ENCODE measurements around the gene LHX4. TPM values are rescaled to one million over a fixed set of nuclear protein-coding genes. Genes with fewer than 3 reads are reported as not detected.

Gene LHX4
- total RNA-seq, 1 donor from 2014 or later, result not detected

DNA sequence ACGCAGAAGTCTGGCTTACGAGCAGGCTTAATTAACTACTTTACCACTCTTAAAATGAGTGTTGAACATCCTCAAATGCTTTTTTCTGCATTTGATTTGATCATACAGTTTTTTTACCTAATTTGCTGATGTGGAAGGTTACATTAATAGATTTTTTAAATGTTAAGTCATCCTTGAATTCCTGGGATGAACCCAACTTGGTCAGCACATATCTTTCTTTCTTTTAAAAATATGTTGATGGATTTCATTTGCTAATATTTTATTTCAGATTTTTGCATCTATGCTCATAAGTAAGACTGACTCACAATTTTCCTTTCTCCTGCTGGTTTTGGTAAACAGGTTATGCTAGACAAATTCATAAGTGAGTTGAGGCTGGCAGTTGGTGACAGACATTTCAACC, 82.9 kb downstream of the LHX4 start:
- DNase-seq (ENCODE audit: low read depth), result no peak
- H3K4me3 ChIP-seq (ENCODE audit: low read depth, low read length), result no peak overlapping the region
- TF ChIP-seq, protein P1, sequence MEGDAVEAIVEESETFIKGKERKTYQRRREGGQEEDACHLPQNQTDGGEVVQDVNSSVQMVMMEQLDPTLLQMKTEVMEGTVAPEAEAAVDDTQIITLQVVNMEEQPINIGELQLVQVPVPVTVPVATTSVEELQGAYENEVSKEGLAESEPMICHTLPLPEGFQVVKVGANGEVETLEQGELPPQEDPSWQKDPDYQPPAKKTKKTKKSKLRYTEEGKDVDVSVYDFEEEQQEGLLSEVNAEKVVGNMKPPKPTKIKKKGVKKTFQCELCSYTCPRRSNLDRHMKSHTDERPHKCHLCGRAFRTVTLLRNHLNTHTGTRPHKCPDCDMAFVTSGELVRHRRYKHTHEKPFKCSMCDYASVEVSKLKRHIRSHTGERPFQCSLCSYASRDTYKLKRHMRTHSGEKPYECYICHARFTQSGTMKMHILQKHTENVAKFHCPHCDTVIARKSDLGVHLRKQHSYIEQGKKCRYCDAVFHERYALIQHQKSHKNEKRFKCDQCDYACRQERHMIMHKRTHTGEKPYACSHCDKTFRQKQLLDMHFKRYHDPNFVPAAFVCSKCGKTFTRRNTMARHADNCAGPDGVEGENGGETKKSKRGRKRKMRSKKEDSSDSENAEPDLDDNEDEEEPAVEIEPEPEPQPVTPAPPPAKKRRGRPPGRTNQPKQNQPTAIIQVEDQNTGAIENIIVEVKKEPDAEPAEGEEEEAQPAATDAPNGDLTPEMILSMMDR (conservative IDR thresholded peaks at IDR 0.05; ENCODE audit: low read depth, low read length), result no peak

DNA sequence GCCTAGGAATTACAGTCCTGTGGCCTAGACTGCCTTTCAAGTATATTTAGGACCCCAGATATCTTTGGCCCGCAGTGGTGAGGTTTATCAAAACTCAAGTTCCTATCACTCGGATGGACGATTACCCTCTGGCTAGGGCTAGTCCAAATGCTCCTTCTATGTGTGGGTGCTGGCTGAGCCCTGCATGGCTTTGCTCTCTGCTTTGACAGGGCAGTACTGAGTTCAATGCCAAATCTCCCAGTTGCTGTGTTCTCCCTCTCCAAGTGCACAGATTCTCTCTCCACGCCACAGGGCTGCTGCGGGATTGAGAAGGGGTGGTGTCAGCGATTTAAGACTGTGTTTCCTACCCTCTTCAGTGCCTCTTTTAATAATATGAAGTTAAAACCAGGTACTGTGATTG, 97.0 kb downstream of the LHX4 start:
- TF ChIP-seq, protein P1 (conservative IDR thresholded peaks at IDR 0.05; ENCODE audit: low read depth, low read length), result no peak
- no peak overlapping the region for H3K4me3 ChIP-seq (ENCODE audit: low read depth, low read length)
- DNase-seq (ENCODE audit: low read depth), result no peak

Other genes with a start within 250 kb of the LHX4 start
- 170 and 247 TPM in 2 replicates for gene QSOX1, start 75.4 kb upstream of the LHX4 start, total RNA-seq